GM23338 (cell line): ENCODE measurements around the gene PFKFB3.

ENCODE experiments used
- CREB1 ChIP-seq: fragments of 250-450 bp; sonication (Bioruptor Pico); IDR thresholded peaks from 2 replicates; pipeline ENCODE4 v1.5.0; 2020; ENCODE audit warnings: low read depth, mild to moderate bottlenecking, moderate library complexity
- EZH2 ChIP-seq: fragments of 200-600 bp; sonication (generic); IDR thresholded peaks from one replicate; pipeline ENCODE4 v1.8.0; 2017; ENCODE audit warnings: antibody characterized with exemption, mild to moderate bottlenecking, low read depth; ENCODE audit not compliant: unreplicated experiment
- EZH2phosphoT487 ChIP-seq: fragments of 200-600 bp; sonication (generic); IDR thresholded peaks from one replicate; pipeline ENCODE4 v1.8.1; 2018; ENCODE audit warnings: antibody characterized with exemption; ENCODE audit not compliant: unreplicated experiment
- JUNB ChIP-seq: IDR thresholded peaks from one replicate; pipeline ENCODE4 v1.6.1; 2016; ENCODE audit warnings: antibody characterized with exemption; ENCODE audit not compliant: unreplicated experiment
- POLR2AphosphoS5 ChIP-seq: IDR thresholded peaks from 2 replicates; pipeline ENCODE4 v1.6.1; 2016; ENCODE audit warnings: antibody characterized with exemption, low read depth
- REST ChIP-seq: IDR thresholded peaks from one replicate; pipeline ENCODE4 v1.6.1; 2018; ENCODE audit warnings: antibody characterized with exemption; ENCODE audit not compliant: unreplicated experiment
- STAT1 ChIP-seq: IDR thresholded peaks from one replicate; pipeline ENCODE4 v1.6.1; 2016; ENCODE audit warnings: antibody characterized with exemption; ENCODE audit not compliant: unreplicated experiment
- ZNF114 ChIP-seq: fragments of 250-450 bp; sonication (Bioruptor Pico); IDR thresholded peaks from 2 replicates; pipeline ENCODE4 v1.5.0; 2020; ENCODE audit warnings: mild to moderate bottlenecking, moderate library complexity
- ZNF331 ChIP-seq: fragments of 250-450 bp; sonication (Bioruptor Pico); IDR thresholded peaks from 2 replicates; pipeline ENCODE4 v1.5.0; 2020; ENCODE audit warnings: low read depth, mild to moderate bottlenecking, moderate library complexity
- TF ChIP-seq, protein P1 (sequence below), 2 experiments: fragments of 200-600 bp in 1 of 2; sonication (generic) in 1 of 2; conservative IDR thresholded peaks; 2 replicates each; pipeline versions ENCODE4 v1.5.1 to v1.6.1; 2016 to 2017; ENCODE audit warnings: antibody characterized with exemption in 2 of 2, low read depth in 2 of 2, mild to moderate bottlenecking in 2 of 2, moderate library complexity in 1 of 2
- TF ChIP-seq, protein P2 (sequence below): IDR thresholded peaks from 2 replicates; pipeline ENCODE4 v1.6.1; 2016; ENCODE audit warnings: antibody characterized with exemption

- TF ChIP-seq, protein P1, sequence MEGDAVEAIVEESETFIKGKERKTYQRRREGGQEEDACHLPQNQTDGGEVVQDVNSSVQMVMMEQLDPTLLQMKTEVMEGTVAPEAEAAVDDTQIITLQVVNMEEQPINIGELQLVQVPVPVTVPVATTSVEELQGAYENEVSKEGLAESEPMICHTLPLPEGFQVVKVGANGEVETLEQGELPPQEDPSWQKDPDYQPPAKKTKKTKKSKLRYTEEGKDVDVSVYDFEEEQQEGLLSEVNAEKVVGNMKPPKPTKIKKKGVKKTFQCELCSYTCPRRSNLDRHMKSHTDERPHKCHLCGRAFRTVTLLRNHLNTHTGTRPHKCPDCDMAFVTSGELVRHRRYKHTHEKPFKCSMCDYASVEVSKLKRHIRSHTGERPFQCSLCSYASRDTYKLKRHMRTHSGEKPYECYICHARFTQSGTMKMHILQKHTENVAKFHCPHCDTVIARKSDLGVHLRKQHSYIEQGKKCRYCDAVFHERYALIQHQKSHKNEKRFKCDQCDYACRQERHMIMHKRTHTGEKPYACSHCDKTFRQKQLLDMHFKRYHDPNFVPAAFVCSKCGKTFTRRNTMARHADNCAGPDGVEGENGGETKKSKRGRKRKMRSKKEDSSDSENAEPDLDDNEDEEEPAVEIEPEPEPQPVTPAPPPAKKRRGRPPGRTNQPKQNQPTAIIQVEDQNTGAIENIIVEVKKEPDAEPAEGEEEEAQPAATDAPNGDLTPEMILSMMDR (conservative IDR thresholded peaks at IDR 0.05; ENCODE audit: low read depth in 2 of 2), result no peak
- TF ChIP-seq ZNF114 (CRISPR knock-in tag), result no peak
- no peak for TF ChIP-seq EZH2phosphoT487
- no peak for TF ChIP-seq EZH2
- no peak for TF ChIP-seq JUNB
- TF ChIP-seq STAT1, result no peak
- no peak for TF ChIP-seq POLR2AphosphoS5
- no peak for TF ChIP-seq CREB1
- TF ChIP-seq REST, result no peak
- TF ChIP-seq, protein P2, sequence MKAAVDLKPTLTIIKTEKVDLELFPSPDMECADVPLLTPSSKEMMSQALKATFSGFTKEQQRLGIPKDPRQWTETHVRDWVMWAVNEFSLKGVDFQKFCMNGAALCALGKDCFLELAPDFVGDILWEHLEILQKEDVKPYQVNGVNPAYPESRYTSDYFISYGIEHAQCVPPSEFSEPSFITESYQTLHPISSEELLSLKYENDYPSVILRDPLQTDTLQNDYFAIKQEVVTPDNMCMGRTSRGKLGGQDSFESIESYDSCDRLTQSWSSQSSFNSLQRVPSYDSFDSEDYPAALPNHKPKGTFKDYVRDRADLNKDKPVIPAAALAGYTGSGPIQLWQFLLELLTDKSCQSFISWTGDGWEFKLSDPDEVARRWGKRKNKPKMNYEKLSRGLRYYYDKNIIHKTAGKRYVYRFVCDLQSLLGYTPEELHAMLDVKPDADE, result no peak
- no peak for TF ChIP-seq ZNF331 (CRISPR knock-in tag)
Observed at GRCh38 chr10:6254201-6254600, 51.5 kb downstream of the PFKFB3 start.
